GM18499 (cell line): ENCODE data around the gene TSPAN3.

Source experiments
- ATAC-seq: cut with Tn5 transposase; IDR thresholded peaks from one replicate; pipeline ENCODE4 v1.9.1; 2021; ENCODE audit warnings: moderate number of reproducible peaks; ENCODE audit not compliant: insufficient read depth, unreplicated experiment

TSPAN3 gene

GRCh38 chr15:77070495-77071304 is at the start of gene TSPAN3:
Gene TSPAN3 (minus strand): TSS chr15:77071109. CDS start chr15:77070954, 155 bp downstream.
- peak; percentile 85 for ATAC-seq

- no peak for ATAC-seq
Measured at GRCh38 chr15:77120576-77120975, 49.7 kb upstream of the TSPAN3 start.

GRCh38 chr15:77119446-77119845 is 48.5 kb upstream of the TSPAN3 start:
- no peak for ATAC-seq

- no peak for ATAC-seq
Measured at GRCh38 chr15:77118882-77119321, 48.0 kb upstream of the TSPAN3 start.

- no peak for ATAC-seq
Measured at GRCh38 chr15:77115179-77115578, 44.3 kb upstream of the TSPAN3 start.

GRCh38 chr15:77112838-77113504 is 42.1 kb upstream of the TSPAN3 start:
- ATAC-seq = no peak

GRCh38 chr15:77111789-77112188 is 40.9 kb upstream of the TSPAN3 start:
- no peak for ATAC-seq

- ATAC-seq = no peak
Measured at GRCh38 chr15:77107531-77108355, 36.8 kb upstream of the TSPAN3 start.

- ATAC-seq = no peak
Measured at GRCh38 chr15:77107068-77107467, 36.2 kb upstream of the TSPAN3 start.

- no peak for ATAC-seq
Measured at GRCh38 chr15:77104155-77104554, 33.2 kb upstream of the TSPAN3 start.

- ATAC-seq = no peak
Measured at GRCh38 chr15:77099741-77100463, 29.0 kb upstream of the TSPAN3 start.

GRCh38 chr15:77098572-77098971 is 27.7 kb upstream of the TSPAN3 start:
- ATAC-seq = no peak

- ATAC-seq = no peak
Measured at GRCh38 chr15:77097921-77098320, 27.0 kb upstream of the TSPAN3 start.

GRCh38 chr15:77097248-77097721 is 26.4 kb upstream of the TSPAN3 start:
- no peak for ATAC-seq

- ATAC-seq = no peak
Measured at GRCh38 chr15:77096541-77096940, 25.6 kb upstream of the TSPAN3 start.

GRCh38 chr15:77096138-77096537 is 25.2 kb upstream of the TSPAN3 start:
- no peak for ATAC-seq

GRCh38 chr15:77094397-77095030 is 23.6 kb upstream of the TSPAN3 start:
- no peak for ATAC-seq

- ATAC-seq = no peak
Measured at GRCh38 chr15:77093436-77093835, 22.5 kb upstream of the TSPAN3 start.

- ATAC-seq = no peak
Measured at GRCh38 chr15:77091097-77091496, 20.2 kb upstream of the TSPAN3 start.

- ATAC-seq = no peak
Measured at GRCh38 chr15:77087213-77087612, 16.3 kb upstream of the TSPAN3 start.
